ENCODE results near the gene WNT8A. TPM values are rescaled to one million over a fixed set of nuclear protein-coding genes. Genes with fewer than 3 reads are reported as not detected.

The WNT8A gene
- total and polyA plus RNA-seq, 2 donors (not counting 1 experiment from before 2014, with no cell fraction given), result not detected

- H3K4me3 Mint-ChIP-seq, result no peak overlapping the region
- H3K27ac ChIP-seq (ENCODE audit: low read length in 2 of 2), result no peak overlapping the region
- H3K4me1 ChIP-seq (ENCODE audit: control insufficient read depth in 2 of 2, insufficient read depth in 2 of 2, low read length in 2 of 2), result peaks cover 0 to 4% of the 10 kb centered on the region in 2 donors
- peaks cover 20% of the 10 kb centered on the region for H3K27me3 Mint-ChIP-seq
- DNase-seq (no peak), ATAC-seq (ENCODE audit: low read depth) (no peak)
- POLR2A ChIA-PET, result interaction anchor here (0.9 kb wide), 1 partner anchor 8 kb away, joined by 5 read pairs; no protein-coding TSS in a partner anchor
- H3K9ac ChIP-seq (ENCODE audit: low read length), result no peak overlapping the region
- CTCF ChIA-PET, result interaction anchor here (1.0 to 8.2 kb wide), 3 partner anchors 52 to 350 kb away, joined by 8 to 278 read pairs (median 8); no protein-coding TSS in a partner anchor
- no peak overlapping the region for H3K4me3 ChIP-seq (ENCODE audit: control extremely low read depth in 1 of 5, extremely low read depth in 1 of 5, insufficient read depth in 1 of 5, low read depth in 2 of 5, low read length in 4 of 5)
- peaks cover 1% of the 10 kb centered on the region for H3K4me1 Mint-ChIP-seq
- H3K27ac Mint-ChIP-seq, result no peak overlapping the region
- intact Hi-C loops (cut with micrococcal nuclease), result no loop called here
- H4K20me1 ChIP-seq (ENCODE audit: control insufficient read depth, insufficient read depth, low read length, poor library complexity, severe bottlenecking), result no peaks in the 10 kb centered on the region
- no peak for TF ChIP-seq EZH2 (IDR thresholded peaks at IDR 0.05; ENCODE audit: borderline replicate concordance, insufficient read depth, low read depth, low read length, poor library complexity, severe bottlenecking)
- TF ChIP-seq, protein P1, sequence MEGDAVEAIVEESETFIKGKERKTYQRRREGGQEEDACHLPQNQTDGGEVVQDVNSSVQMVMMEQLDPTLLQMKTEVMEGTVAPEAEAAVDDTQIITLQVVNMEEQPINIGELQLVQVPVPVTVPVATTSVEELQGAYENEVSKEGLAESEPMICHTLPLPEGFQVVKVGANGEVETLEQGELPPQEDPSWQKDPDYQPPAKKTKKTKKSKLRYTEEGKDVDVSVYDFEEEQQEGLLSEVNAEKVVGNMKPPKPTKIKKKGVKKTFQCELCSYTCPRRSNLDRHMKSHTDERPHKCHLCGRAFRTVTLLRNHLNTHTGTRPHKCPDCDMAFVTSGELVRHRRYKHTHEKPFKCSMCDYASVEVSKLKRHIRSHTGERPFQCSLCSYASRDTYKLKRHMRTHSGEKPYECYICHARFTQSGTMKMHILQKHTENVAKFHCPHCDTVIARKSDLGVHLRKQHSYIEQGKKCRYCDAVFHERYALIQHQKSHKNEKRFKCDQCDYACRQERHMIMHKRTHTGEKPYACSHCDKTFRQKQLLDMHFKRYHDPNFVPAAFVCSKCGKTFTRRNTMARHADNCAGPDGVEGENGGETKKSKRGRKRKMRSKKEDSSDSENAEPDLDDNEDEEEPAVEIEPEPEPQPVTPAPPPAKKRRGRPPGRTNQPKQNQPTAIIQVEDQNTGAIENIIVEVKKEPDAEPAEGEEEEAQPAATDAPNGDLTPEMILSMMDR (IDR thresholded peaks at IDR 0.05), result no peak
- no peaks in the 10 kb centered on the region for H3K36me3 ChIP-seq (replicated peaks in 1 of 2; ENCODE audit: control extremely low read depth in 1 of 2, control insufficient read depth in 1 of 2, extremely low read depth in 1 of 2, insufficient read depth in 2 of 2, low read length in 1 of 2)
- 95% methylated on average over 4 of the region's 6 CpGs for WGBS (ENCODE audit: insufficient coverage)
- H2AFZ ChIP-seq (ENCODE audit: insufficient read depth, low read depth, low read length, poor library complexity, severe bottlenecking), result no peak overlapping the region
- H3K9me3 Mint-ChIP-seq (ENCODE audit: insufficient read depth), result no peaks in the 10 kb centered on the region
- peaks cover 0 to 7% (median 0%) of the 10 kb centered on the region in 4 experiments for H3K27me3 ChIP-seq (replicated peaks in 1 of 4; ENCODE audit: control extremely low read depth in 1 of 4, control insufficient read depth in 3 of 4, insufficient read depth in 4 of 4, low read length in 3 of 4)
- H3K79me2 ChIP-seq (ENCODE audit: control insufficient read depth, insufficient read depth, low read length), result no peaks in the 10 kb centered on the region
- H3K9me3 ChIP-seq (ENCODE audit: control extremely low read depth in 1 of 3, control insufficient read depth in 2 of 3, insufficient read depth in 1 of 3, low read length in 2 of 3), result no peaks in the 10 kb centered on the region
- H3K4me2 ChIP-seq (replicated peaks; ENCODE audit: low read depth, low read length, poor library complexity, severe bottlenecking), result no peak overlapping the region
These were observed 45.5 kb downstream of the WNT8A start for GRCh38 chr5:138129347-138129746.

DNA sequence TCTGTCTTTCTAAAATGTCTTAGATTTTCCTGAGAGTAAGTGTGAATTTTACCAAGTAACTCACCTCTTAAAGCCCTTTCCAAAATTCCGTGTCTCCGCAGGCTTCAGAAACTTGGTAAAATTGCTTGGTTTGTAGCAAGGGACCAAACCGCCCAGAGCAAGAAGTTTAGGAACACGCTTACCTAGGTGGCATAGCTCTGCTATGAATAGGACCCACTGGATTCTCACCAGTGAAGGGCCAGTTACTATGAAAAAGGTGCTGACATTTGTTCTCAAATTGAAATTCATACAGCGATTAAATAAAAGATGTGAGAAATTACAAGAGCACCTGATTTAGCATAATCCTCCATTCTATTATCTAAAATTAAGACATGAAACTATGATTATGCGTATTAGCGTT is 48.7 kb downstream of the WNT8A start:
- Mint-ChIP-seq H3K27me3 (peaks cover 25% of the 10 kb centered on the region), H3K4me3 (no peak overlapping the region), H3K9me3 (ENCODE audit: insufficient read depth) (no peaks in the 10 kb centered on the region), H3K27ac (no peak overlapping the region), H3K4me1 (peaks cover 1% of the 10 kb centered on the region)
- DNase-seq (no peak), ATAC-seq (ENCODE audit: low read depth) (no peak)
- H3K79me2 ChIP-seq (ENCODE audit: control insufficient read depth, insufficient read depth, low read length), result no peaks in the 10 kb centered on the region
- no peak overlapping the region for H3K27ac ChIP-seq (ENCODE audit: low read length in 2 of 2)
- no peaks in the 10 kb centered on the region for H3K9me3 ChIP-seq (ENCODE audit: control extremely low read depth in 1 of 3, control insufficient read depth in 2 of 3, insufficient read depth in 1 of 3, low read length in 2 of 3)
- peaks cover 0 to 4% of the 10 kb centered on the region in 2 donors for H3K4me1 ChIP-seq (ENCODE audit: control insufficient read depth in 2 of 2, insufficient read depth in 2 of 2, low read length in 2 of 2)
- H3K27me3 ChIP-seq (replicated peaks in 1 of 4; ENCODE audit: control extremely low read depth in 1 of 4, control insufficient read depth in 3 of 4, insufficient read depth in 4 of 4, low read length in 3 of 4), result no peaks in the 10 kb centered on the region
- intact Hi-C loops (cut with micrococcal nuclease), result loop anchor here (10.0 kb wide), 1 partner anchor 468 kb away; no protein-coding TSS in a partner anchor
- ChIA-PET POLR2A (interaction anchor here (0.7 kb wide), 1 partner anchor 353 kb away, joined by 3 read pairs; no protein-coding TSS in a partner anchor), CTCF (interaction anchor here (0.6 to 8.2 kb wide), 18 partner anchors 13 to 812 kb away, joined by 3 to 278 read pairs (median 6); partner anchors contain the start of genes FAM13B, KDM3B and WNT8A)
- TF ChIP-seq, protein P1 (IDR thresholded peaks at IDR 0.05), result no peak
- no peak for TF ChIP-seq EZH2 (IDR thresholded peaks at IDR 0.05; ENCODE audit: borderline replicate concordance, insufficient read depth, low read depth, low read length, poor library complexity, severe bottlenecking)
- H4K20me1 ChIP-seq (ENCODE audit: control insufficient read depth, insufficient read depth, low read length, poor library complexity, severe bottlenecking), result no peaks in the 10 kb centered on the region
- peak overlapping the region; percentile 65 for H3K4me2 ChIP-seq (replicated peaks; ENCODE audit: low read depth, low read length, poor library complexity, severe bottlenecking)
- 89% methylated on average over 3 of the region's 7 CpGs for whole genome bisulfite sequencing (ENCODE audit: insufficient coverage)
- H3K36me3 ChIP-seq (replicated peaks in 1 of 2; ENCODE audit: control extremely low read depth in 1 of 2, control insufficient read depth in 1 of 2, extremely low read depth in 1 of 2, insufficient read depth in 2 of 2, low read length in 1 of 2), result no peaks in the 10 kb centered on the region
- H3K9ac ChIP-seq (ENCODE audit: low read length), result no peak overlapping the region
- peak overlapping the region; percentile 55 for H2AFZ ChIP-seq (ENCODE audit: insufficient read depth, low read depth, low read length, poor library complexity, severe bottlenecking)
- peak overlapping the region in 1 of 5 experiments; percentile 45 for H3K4me3 ChIP-seq (ENCODE audit: control extremely low read depth in 1 of 5, extremely low read depth in 1 of 5, insufficient read depth in 1 of 5, low read depth in 2 of 5, low read length in 4 of 5)
